PC-9 (cell line): ENCODE results near the gene MADD. TPM values are rescaled to one million over a fixed set of nuclear protein-coding genes. Genes with fewer than 3 reads are reported as not detected.

Experiments used
- BruUV-seq: library from RNA; stranded (reverse); fragments of 400-500 nt; replicated peaks from 2 replicates; lab custom pipeline; 2021; lab: Mats Ljungman, UMichigan
- CTCF ChIA-PET: fragments of 300-600 bp; sonication (Branson Sonifier 250); formaldehyde crosslinking; loops from one replicate; lab custom pipeline; 2022; ENCODE audit warnings: antibody characterized with exemption; lab: Charles Lee
- POLR2A ChIA-PET: fragments of 300-600 bp; sonication (Branson Sonifier 250); formaldehyde crosslinking; loops from one replicate; lab custom pipeline; 2022; ENCODE audit warnings: antibody characterized with exemption; ENCODE audit not compliant: unreplicated experiment; lab: Charles Lee
- DNase-seq, 2 experiments: peaks; one replicate each; pipeline versions ENCODE4 v3.0.0 to v3.0.0-alpha.2; 2015 to 2022; ENCODE audit warnings: mixed read lengths in 1 of 2
- H2AFZ ChIP-seq: fragments of 200-600 bp; sonication (generic); 2 replicates; pipeline ENCODE4 v1.8.1; 2017; ENCODE audit warnings: antibody characterized with exemption
- H3F3A ChIP-seq: fragments of 200-600 bp; sonication (generic); 2 replicates; pipeline ENCODE4 v1.8.1; 2017; ENCODE audit warnings: antibody characterized with exemption, mild to moderate bottlenecking, low read depth; ENCODE audit not compliant: insufficient read depth
- H3K27ac ChIP-seq: fragments of 200-600 bp; sonication (generic); 2 replicates; pipeline ENCODE4 v1.6.1; 2016; ENCODE audit warnings: mixed run types
- H3K27me3 ChIP-seq: fragments of 200-600 bp; sonication (generic); 2 replicates; pipeline ENCODE4 v1.6.1; 2016; ENCODE audit warnings: low read depth, mixed run types; ENCODE audit not compliant: insufficient read depth
- H3K36me3 ChIP-seq: fragments of 200-600 bp; sonication (generic); 2 replicates; pipeline ENCODE4 v1.6.1; 2016; ENCODE audit warnings: low read depth, mixed run types
- H3K4me1 ChIP-seq: fragments of 200-600 bp; sonication (generic); replicated peaks from 2 replicates; pipeline ENCODE4 v1.6.1; 2016; ENCODE audit warnings: mixed run types; ENCODE audit not compliant: insufficient read depth
- H3K4me2 ChIP-seq: fragments of 200-600 bp; sonication (generic); 2 replicates; pipeline ENCODE4 v1.6.1; 2017; ENCODE audit warnings: mixed run types
- H3K4me3 ChIP-seq: fragments of 200-600 bp; sonication (generic); 2 replicates; pipeline ENCODE4 v1.6.1; 2016; ENCODE audit warnings: mixed run types
- H3K79me2 ChIP-seq: fragments of 200-600 bp; sonication (generic); 2 replicates; pipeline ENCODE4 v1.6.1; 2017; ENCODE audit warnings: low read depth, mixed run types
- H3K9me2 ChIP-seq: fragments of 200-600 bp; sonication (generic); 2 replicates; pipeline ENCODE4 v1.8.1; 2017; ENCODE audit warnings: mild to moderate bottlenecking; ENCODE audit not compliant: insufficient read depth
- H3K9me3 ChIP-seq: fragments of 200-600 bp; sonication (generic); 2 replicates; pipeline ENCODE4 v1.8.1; 2016; ENCODE audit warnings: low read depth; ENCODE audit not compliant: insufficient read depth
- H4K20me1 ChIP-seq: fragments of 200-600 bp; sonication (generic); 2 replicates; pipeline ENCODE4 v1.8.1; 2017; ENCODE audit not compliant: insufficient read depth
- EZH2 ChIP-seq: fragments of 200-600 bp; sonication (generic); IDR thresholded peaks from 2 replicates; pipeline ENCODE4 v1.8.0; 2017; ENCODE audit warnings: antibody characterized with exemption, low read depth
- intact Hi-C: fragments of 100-400 bp; cut with micrococcal nuclease; formaldehyde crosslinking; loops from one replicate; pipeline ENCODE4 v1.10.0; 2022; ENCODE audit not compliant: unreplicated experiment
- total RNA-seq: library from RNA; stranded (reverse); gene quantifications from 2 replicates; pipeline ENCODE4 v1.2.3, GENCODE V29; 2021
- TF ChIP-seq, protein P1 (sequence below): fragments of 200-600 bp; sonication (generic); conservative IDR thresholded peaks from 2 replicates; pipeline ENCODE4 v1.6.1; 2017; ENCODE audit warnings: mixed run types, antibody characterized with exemption, mild to moderate bottlenecking, moderate library complexity

The MADD gene
- total RNA-seq, 1 experiment from 2014 or later, result 65.9 TPM

DNA sequence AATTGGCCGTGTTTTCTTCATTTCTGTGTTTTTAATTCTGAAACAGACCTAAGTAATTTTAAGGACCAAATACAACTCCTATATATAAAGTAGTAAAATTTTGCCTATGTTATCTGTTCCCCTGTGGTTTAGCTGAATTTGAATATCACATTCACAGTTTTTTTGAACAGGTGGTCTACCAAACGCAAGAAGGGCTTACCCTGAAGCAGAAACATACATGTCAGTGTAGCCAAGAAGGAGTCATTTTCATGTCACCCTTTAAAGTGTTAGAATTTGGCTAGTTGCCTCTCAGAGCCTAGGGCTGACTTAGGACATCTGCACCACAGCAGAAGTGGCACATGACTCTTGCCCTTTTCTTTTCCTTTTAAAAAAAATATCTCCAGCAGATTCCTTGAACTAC lies 48.2 kb downstream of the MADD start:
- no peaks in the 10 kb centered on the region for H3K4me1 ChIP-seq
- no peak for TF ChIP-seq EZH2
- TF ChIP-seq, protein P1, sequence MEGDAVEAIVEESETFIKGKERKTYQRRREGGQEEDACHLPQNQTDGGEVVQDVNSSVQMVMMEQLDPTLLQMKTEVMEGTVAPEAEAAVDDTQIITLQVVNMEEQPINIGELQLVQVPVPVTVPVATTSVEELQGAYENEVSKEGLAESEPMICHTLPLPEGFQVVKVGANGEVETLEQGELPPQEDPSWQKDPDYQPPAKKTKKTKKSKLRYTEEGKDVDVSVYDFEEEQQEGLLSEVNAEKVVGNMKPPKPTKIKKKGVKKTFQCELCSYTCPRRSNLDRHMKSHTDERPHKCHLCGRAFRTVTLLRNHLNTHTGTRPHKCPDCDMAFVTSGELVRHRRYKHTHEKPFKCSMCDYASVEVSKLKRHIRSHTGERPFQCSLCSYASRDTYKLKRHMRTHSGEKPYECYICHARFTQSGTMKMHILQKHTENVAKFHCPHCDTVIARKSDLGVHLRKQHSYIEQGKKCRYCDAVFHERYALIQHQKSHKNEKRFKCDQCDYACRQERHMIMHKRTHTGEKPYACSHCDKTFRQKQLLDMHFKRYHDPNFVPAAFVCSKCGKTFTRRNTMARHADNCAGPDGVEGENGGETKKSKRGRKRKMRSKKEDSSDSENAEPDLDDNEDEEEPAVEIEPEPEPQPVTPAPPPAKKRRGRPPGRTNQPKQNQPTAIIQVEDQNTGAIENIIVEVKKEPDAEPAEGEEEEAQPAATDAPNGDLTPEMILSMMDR, result no peak
- POLR2A ChIA-PET, result no interaction called here
- H3K27me3 ChIP-seq, result no peaks in the 10 kb centered on the region
- H3K27ac ChIP-seq, result no peak overlapping the region
- no TSS peak for BruUV-seq
- H3K79me2 ChIP-seq, result no peaks in the 10 kb centered on the region
- H3K9me3 ChIP-seq, result no peaks in the 10 kb centered on the region
- CTCF ChIA-PET, result no interaction called here
- no peaks in the 10 kb centered on the region; the same call in 1 of the 2 replicates for H3F3A ChIP-seq
- no peaks in the 10 kb centered on the region for H3K9me2 ChIP-seq
- H3K4me3 ChIP-seq, result no peak overlapping the region
- intact Hi-C loops, result no loop called here
- H3K4me2 ChIP-seq, result no peak overlapping the region
- peaks cover 15% of the 10 kb centered on the region for H3K36me3 ChIP-seq
- no peak for DNase-seq
- H4K20me1 ChIP-seq, result peaks cover 4% of the 10 kb centered on the region; the same call in 1 of the 2 replicates
- no peak overlapping the region for H2AFZ ChIP-seq

DNA sequence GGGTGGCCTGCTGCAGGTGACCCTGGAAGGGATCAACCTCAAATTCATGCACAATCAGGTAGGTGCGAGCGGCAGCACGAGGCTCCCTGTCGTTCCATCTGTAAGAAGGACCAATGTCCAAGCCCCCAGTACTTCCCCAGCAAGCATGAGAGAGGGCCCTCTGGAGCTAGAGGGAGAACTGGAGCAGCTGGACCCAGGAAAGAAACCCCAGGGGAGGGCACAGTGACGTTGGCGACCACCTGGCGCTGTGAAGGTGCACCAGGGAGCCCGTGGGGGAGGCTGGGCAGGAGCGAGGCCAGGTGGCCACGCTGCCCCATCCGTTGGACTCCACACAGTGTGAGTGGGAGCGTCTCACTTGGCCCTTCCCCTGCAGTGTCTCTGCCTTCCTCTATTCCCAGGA lies 54.6 kb downstream of the MADD start:
- Histone ChIP-seq H3K27me3 (no peaks in the 10 kb centered on the region), H4K20me1 (no peaks in the 10 kb centered on the region; the same call in 1 of the 2 replicates), H3K9me2 (no peaks in the 10 kb centered on the region), H3F3A (no peaks in the 10 kb centered on the region; the same call in 1 of the 2 replicates), H3K79me2 (no peaks in the 10 kb centered on the region), H3K4me2 (no peak overlapping the region), H3K4me1 (no peaks in the 10 kb centered on the region), H3K27ac (no peak overlapping the region), H3K4me3 (no peak overlapping the region), H3K36me3 (peaks cover 10% of the 10 kb centered on the region; the same call in 1 of the 2 replicates), H2AFZ (no peak overlapping the region), H3K9me3 (no peaks in the 10 kb centered on the region)
- BruUV-seq, result no TSS peak
- CTCF ChIA-PET, result interaction anchor here (0.6 kb wide), 2 partner anchors 53 to 88 kb away, joined by 3 to 4 read pairs; no protein-coding TSS in a partner anchor
- DNase-seq, result no peak
- TF ChIP-seq EZH2, result no peak
- TF ChIP-seq, protein P1, result no peak
- POLR2A ChIA-PET, result interaction anchor here (0.6 kb wide), 1 partner anchor 29 kb away, joined by 4 read pairs; no protein-coding TSS in a partner anchor
- intact Hi-C loops, result no loop called here

DNA sequence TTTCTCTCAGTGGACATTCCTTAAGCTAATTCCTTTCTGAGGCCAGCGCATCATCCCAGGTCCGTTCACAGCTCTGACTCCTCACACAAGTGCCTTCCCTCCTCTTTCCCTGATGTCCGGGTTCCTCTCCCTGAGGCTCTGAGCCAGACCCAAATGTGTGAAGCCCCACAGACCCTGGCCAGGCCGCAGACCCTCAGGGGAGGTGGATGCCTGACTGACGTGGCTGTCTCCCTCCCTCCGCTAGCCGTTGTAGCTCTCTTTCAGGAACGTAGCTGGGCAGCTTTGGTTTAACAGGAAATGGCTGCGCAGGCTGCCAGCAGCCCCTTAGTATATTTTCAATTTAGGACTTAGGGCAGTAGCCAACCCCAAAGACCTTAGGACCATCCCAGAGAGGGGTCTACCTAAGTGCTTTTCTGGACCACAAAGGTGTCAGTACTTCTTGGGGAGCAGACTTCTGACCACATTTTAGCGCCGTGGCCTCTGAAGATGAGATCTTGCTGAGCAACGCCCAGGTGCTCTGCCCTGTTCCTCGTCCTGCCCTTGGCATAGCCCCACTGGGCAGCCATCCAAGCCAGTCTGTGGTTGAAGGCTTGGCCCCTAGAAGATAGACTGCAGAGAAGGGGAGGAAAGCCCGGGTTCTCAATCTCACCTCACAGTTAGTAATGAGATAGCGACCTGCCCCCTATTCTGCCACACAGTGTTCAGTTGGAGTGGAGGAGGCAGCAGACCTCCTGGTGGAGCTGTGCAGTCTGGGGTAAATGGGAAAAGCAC lies 55.5 kb downstream of the MADD start:
- Histone ChIP-seq H3K9me2 (no peaks in the 10 kb centered on the region), H3K9me3 (no peaks in the 10 kb centered on the region), H3K4me1 (no peaks in the 10 kb centered on the region), H2AFZ (no peak overlapping the region), H3K4me2 (no peak overlapping the region), H3K4me3 (no peak overlapping the region), H3K27me3 (no peaks in the 10 kb centered on the region), H3K27ac (no peak overlapping the region), H4K20me1 (no peaks in the 10 kb centered on the region; the same call in 1 of the 2 replicates), H3F3A (peaks cover 4% of the 10 kb centered on the region; the same call in 1 of the 2 replicates), H3K79me2 (no peaks in the 10 kb centered on the region), H3K36me3 (peaks cover 10% of the 10 kb centered on the region; the same call in 1 of the 2 replicates)
- no peak for DNase-seq
- POLR2A ChIA-PET, result no interaction called here
- BruUV-seq, result no TSS peak
- CTCF ChIA-PET, result interaction anchor here (0.6 kb wide), 1 partner anchor 54 kb away, joined by 3 read pairs; no protein-coding TSS in a partner anchor
- TF ChIP-seq EZH2, result no peak
- TF ChIP-seq, protein P1, result no peak
- intact Hi-C loops, result no loop called here
